Stimulated activated CD8-positive, alpha-beta memory T cell treated with anti-CD3 and anti-CD28 coated beads, Interleukin-15, amount 100 ng/mL, for 4 hours (primary cell): ENCODE results near the gene LIFR.
"Not testable (repeated sequence)": the region's sequence is repeated elsewhere in the genome, so short reads cannot be mapped to it uniquely, and the experiment has no call there.

ENCODE experiments used
- DNase-seq, 2 donors: peaks; one replicate each; pipeline ENCODE4 v3.0.0-alpha.2; 2020; ENCODE audit warnings: low read depth in 2 of 2

The LIFR gene

GRCh38 chr5:38519476-38519875, 37.0 kb downstream of the LIFR start:
- no peak for DNase-seq

- DNase-seq, result no peak
These were observed 38.1 kb downstream of the LIFR start for GRCh38 chr5:38518341-38518740.

- DNase-seq, result not testable (repeated sequence)
These were observed 39.8 kb downstream of the LIFR start for GRCh38 chr5:38516649-38517048.

GRCh38 chr5:38515646-38516045, 40.8 kb downstream of the LIFR start:
- no peak for DNase-seq

- no peak for DNase-seq
These were observed 41.4 kb downstream of the LIFR start for GRCh38 chr5:38515092-38515491.

GRCh38 chr5:38509185-38509584, 47.3 kb downstream of the LIFR start:
- no peak for DNase-seq

- no peak for DNase-seq
These were observed 50.1 kb downstream of the LIFR start for GRCh38 chr5:38506302-38506701.

- DNase-seq, result no peak
These were observed 55.7 kb downstream of the LIFR start for GRCh38 chr5:38500573-38501260.

- no peak for DNase-seq
These were observed 58.5 kb downstream of the LIFR start for GRCh38 chr5:38497946-38498345.

GRCh38 chr5:38494763-38495162, 61.7 kb downstream of the LIFR start:
- DNase-seq, result no peak

- DNase-seq, result no peak
These were observed 62.3 kb downstream of the LIFR start for GRCh38 chr5:38494175-38494574.

GRCh38 chr5:38483805-38484398, 72.5 kb downstream of the LIFR start:
- DNase-seq, result no peak

- no peak for DNase-seq
These were observed 77.0 kb downstream of the LIFR start for GRCh38 chr5:38479315-38479904.

- DNase-seq, result no peak
These were observed 77.6 kb downstream of the LIFR start for GRCh38 chr5:38478878-38479277.

GRCh38 chr5:38478166-38478565, 78.3 kb downstream of the LIFR start:
- no peak for DNase-seq

- DNase-seq, result no peak
These were observed 83.4 kb downstream of the LIFR start for GRCh38 chr5:38473008-38473407.

- DNase-seq, result no peak
These were observed 83.9 kb downstream of the LIFR start for GRCh38 chr5:38472541-38472940.

GRCh38 chr5:38471709-38472108, 84.7 kb downstream of the LIFR start:
- no peak for DNase-seq

- no peak for DNase-seq
These were observed 86.7 kb downstream of the LIFR start for GRCh38 chr5:38469707-38470267.

- no peak for DNase-seq
These were observed 87.3 kb downstream of the LIFR start for GRCh38 chr5:38468978-38469706.

- no peak for DNase-seq
These were observed 88.2 kb downstream of the LIFR start for GRCh38 chr5:38468202-38468673.

GRCh38 chr5:38467353-38468040, 88.9 kb downstream of the LIFR start:
- no peak for DNase-seq
